HG03095 (cell line): Measurements from ENCODE around the gene PDE4B.

Source experiments
- ATAC-seq: cut with Tn5 transposase; IDR thresholded peaks from one replicate; pipeline ENCODE4 v1.9.1; 2021; ENCODE audit warnings: moderate library complexity; ENCODE audit not compliant: unreplicated experiment

Gene PDE4B

GRCh38 chr1:66251546-66251945 is 458.9 kb downstream of the PDE4B start:
- peak; percentile 39 for ATAC-seq

- ATAC-seq = peak; percentile 79
Measured at GRCh38 chr1:66253330-66253921, 460.7 kb downstream of the PDE4B start.

- no peak for ATAC-seq
Measured at GRCh38 chr1:66254785-66255184, 462.1 kb downstream of the PDE4B start.

GRCh38 chr1:66256629-66257572 is 464.2 kb downstream of the PDE4B start:
- ATAC-seq = no peak

- ATAC-seq = no peak
Measured at GRCh38 chr1:66258404-66259105, 465.9 kb downstream of the PDE4B start.

- ATAC-seq = no peak
Measured at GRCh38 chr1:66261364-66261763, 468.7 kb downstream of the PDE4B start.

GRCh38 chr1:66262208-66262963 is 469.7 kb downstream of the PDE4B start:
- ATAC-seq = no peak

- no peak for ATAC-seq
Measured at GRCh38 chr1:66265268-66265667, 472.6 kb downstream of the PDE4B start.

- no peak for ATAC-seq
Measured at GRCh38 chr1:66265796-66266195, 473.1 kb downstream of the PDE4B start.

- ATAC-seq = no peak
Measured at GRCh38 chr1:66266350-66266749, 473.7 kb downstream of the PDE4B start.

GRCh38 chr1:66266756-66267155 is 474.1 kb downstream of the PDE4B start:
- ATAC-seq = no peak

- no peak for ATAC-seq
Measured at GRCh38 chr1:66267201-66267940, 474.7 kb downstream of the PDE4B start.

- no peak for ATAC-seq
Measured at GRCh38 chr1:66269222-66269621, 476.5 kb downstream of the PDE4B start.

- no peak for ATAC-seq
Measured at GRCh38 chr1:66270119-66270812, 477.6 kb downstream of the PDE4B start.

- ATAC-seq = no peak
Measured at GRCh38 chr1:66271216-66271903, 478.7 kb downstream of the PDE4B start.

GRCh38 chr1:66271904-66272254 is 479.2 kb downstream of the PDE4B start:
- ATAC-seq = no peak

GRCh38 chr1:66273656-66274055 is 481.0 kb downstream of the PDE4B start:
- ATAC-seq = no peak

GRCh38 chr1:66274634-66275033 is 481.9 kb downstream of the PDE4B start:
- ATAC-seq = peak; percentile 34

GRCh38 chr1:66275083-66275482 is 482.4 kb downstream of the PDE4B start:
- no peak for ATAC-seq
